HG03378 (cell line): ENCODE results near the gene RNF150.

Source experiments
- ATAC-seq: cut with Tn5 transposase; IDR thresholded peaks from one replicate; pipeline ENCODE4 v1.9.1; 2021; ENCODE audit warnings: mild to moderate bottlenecking, moderate library complexity; ENCODE audit not compliant: unreplicated experiment

Gene RNF150

GRCh38 chr4:141028024-141028529, 105.2 kb downstream of the RNF150 start:
- ATAC-seq, result no peak

- no peak for ATAC-seq
Measured at GRCh38 chr4:141027421-141027820, 105.8 kb downstream of the RNF150 start.

- no peak for ATAC-seq
Measured at GRCh38 chr4:141026900-141027299, 106.4 kb downstream of the RNF150 start.

GRCh38 chr4:141023051-141023450, 110.2 kb downstream of the RNF150 start:
- ATAC-seq, result no peak

GRCh38 chr4:141022111-141022695, 111.1 kb downstream of the RNF150 start:
- ATAC-seq, result no peak

- ATAC-seq, result no peak
Measured at GRCh38 chr4:141021397-141022110, 111.7 kb downstream of the RNF150 start.

GRCh38 chr4:141020801-141021261, 112.4 kb downstream of the RNF150 start:
- no peak for ATAC-seq

- no peak for ATAC-seq
Measured at GRCh38 chr4:141019768-141020167, 113.5 kb downstream of the RNF150 start.

- ATAC-seq, result no peak
Measured at GRCh38 chr4:141016117-141016798, 117.0 kb downstream of the RNF150 start.

GRCh38 chr4:141013899-141014298, 119.4 kb downstream of the RNF150 start:
- no peak for ATAC-seq

GRCh38 chr4:141011901-141012315, 121.4 kb downstream of the RNF150 start:
- ATAC-seq, result no peak

- no peak for ATAC-seq
Measured at GRCh38 chr4:141009931-141010330, 123.3 kb downstream of the RNF150 start.

GRCh38 chr4:141009129-141009528, 124.1 kb downstream of the RNF150 start:
- no peak for ATAC-seq

- no peak for ATAC-seq
Measured at GRCh38 chr4:141006242-141006802, 126.9 kb downstream of the RNF150 start.

- ATAC-seq, result no peak
Measured at GRCh38 chr4:141004823-141005222, 128.4 kb downstream of the RNF150 start.

GRCh38 chr4:141003193-141003592, 130.1 kb downstream of the RNF150 start:
- no peak for ATAC-seq

GRCh38 chr4:141002323-141002805, 130.9 kb downstream of the RNF150 start:
- ATAC-seq, result no peak

- ATAC-seq, result no peak
Measured at GRCh38 chr4:140996766-140997165, 136.5 kb downstream of the RNF150 start.

- ATAC-seq, result no peak
Measured at GRCh38 chr4:140995058-140995457, 138.2 kb downstream of the RNF150 start.

GRCh38 chr4:140994015-140994414, 139.3 kb downstream of the RNF150 start:
- ATAC-seq, result no peak

- no peak for ATAC-seq
Measured at GRCh38 chr4:140993370-140993769, 139.9 kb downstream of the RNF150 start.
